Glomerular visceral epithelial cell (primary cell): Measurements from ENCODE around the gene MAPK6.

Experiments used
- DNase-seq: peaks from one replicate; pipeline ENCODE4 v3.0.0-alpha.2; 2016; ENCODE audit errors: extremely low spot score

MAPK6 gene

GRCh38 chr15:52010633-52011595 is 8.1 kb upstream of the MAPK6 start:
- DNase-seq, result peak; percentile 74

DNA sequence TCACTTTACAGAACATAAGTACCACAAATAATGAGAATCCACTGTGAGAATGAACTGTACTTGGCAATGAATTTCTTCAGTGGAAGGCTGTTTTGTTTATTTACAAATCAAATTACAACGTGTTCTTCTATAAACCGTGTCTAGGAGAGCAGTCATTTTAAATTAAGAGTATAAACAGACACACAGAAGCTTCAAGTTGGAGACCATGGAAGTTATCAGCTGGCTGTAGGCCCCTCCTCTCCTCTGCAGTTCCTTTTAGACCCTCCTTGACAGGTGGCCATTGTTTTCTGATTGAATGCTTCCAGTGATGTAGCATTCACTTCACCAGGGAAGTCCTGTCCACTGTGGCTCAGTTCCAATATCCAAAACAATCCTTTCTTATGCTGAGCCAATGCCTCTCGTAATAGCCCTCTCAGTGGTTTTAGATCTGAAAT is 7.3 kb upstream of the MAPK6 start:
- no peak for DNase-seq

DNA sequence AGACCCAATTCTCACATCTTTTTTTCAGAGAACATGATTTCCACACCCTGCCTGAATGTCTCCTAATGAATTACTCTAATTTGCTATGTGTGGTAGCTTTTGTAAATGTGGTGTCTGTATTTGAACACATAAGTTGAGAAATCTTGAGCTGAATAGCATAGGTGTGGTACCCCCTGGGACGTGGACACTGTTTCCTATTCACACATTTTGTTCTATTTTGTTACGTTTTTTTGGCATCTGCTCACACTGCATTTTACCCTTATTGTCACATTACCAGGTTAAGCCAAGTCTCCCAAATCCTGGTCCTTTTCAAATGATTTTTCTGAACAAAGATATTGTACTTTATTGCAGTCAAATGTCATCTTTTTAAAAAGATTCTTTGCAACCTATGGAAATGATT is 6.8 kb upstream of the MAPK6 start:
- no peak for DNase-seq

DNA sequence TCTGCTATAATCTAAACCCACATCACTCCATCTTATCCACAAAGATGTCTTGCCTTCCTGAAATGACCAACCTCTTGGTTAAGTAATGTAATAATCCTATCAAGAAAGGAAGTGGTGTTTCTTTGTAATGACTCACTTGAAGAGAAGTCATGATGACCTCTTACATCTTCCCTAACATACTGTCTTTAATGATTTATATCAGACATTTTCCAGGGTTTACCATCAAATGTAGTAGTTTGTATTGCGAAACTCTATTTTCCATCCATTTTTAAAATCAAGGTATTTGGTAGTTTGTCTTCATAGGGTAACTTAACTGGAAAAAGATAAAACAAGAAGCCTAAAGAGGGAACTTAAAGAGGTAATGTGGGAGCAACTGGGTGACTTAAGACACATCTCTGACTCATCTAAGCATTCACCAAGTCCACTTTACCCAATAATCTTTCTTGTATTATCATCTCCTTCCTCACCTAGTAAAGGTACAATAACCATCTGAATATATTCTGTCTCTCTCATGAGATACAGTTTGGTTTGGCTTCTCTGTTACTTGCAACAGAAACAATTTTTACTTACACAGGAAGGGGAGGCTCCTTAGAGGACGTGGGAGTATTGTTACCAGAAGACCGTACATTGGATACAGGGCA is 5.7 kb upstream of the MAPK6 start:
- DNase-seq, result peak; percentile 39

GRCh38 chr15:52014616-52015015 is 4.4 kb upstream of the MAPK6 start:
- no peak for DNase-seq

DNA sequence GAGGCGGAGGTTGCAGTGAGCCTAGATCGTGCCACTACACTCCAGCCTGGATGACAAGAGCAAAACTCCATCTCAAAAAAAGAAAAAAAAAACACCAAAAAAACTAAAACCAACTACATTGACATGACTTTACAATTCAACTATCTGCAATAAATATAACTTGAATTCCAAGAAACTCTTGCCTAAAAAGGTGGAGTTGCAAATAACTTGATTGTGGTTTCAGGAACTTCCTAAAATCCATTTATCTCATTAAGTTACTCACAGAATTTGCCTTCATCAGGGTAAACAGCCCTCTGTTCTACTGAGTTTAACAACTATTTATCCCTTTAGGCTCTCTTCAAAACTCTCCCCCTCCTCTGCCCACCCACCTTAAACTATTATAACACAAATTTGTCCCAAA is 2.7 kb upstream of the MAPK6 start:
- no peak for DNase-seq

- no peak for DNase-seq
Observed at GRCh38 chr15:52018244-52018643, 775 bp upstream of the MAPK6 start.

DNA sequence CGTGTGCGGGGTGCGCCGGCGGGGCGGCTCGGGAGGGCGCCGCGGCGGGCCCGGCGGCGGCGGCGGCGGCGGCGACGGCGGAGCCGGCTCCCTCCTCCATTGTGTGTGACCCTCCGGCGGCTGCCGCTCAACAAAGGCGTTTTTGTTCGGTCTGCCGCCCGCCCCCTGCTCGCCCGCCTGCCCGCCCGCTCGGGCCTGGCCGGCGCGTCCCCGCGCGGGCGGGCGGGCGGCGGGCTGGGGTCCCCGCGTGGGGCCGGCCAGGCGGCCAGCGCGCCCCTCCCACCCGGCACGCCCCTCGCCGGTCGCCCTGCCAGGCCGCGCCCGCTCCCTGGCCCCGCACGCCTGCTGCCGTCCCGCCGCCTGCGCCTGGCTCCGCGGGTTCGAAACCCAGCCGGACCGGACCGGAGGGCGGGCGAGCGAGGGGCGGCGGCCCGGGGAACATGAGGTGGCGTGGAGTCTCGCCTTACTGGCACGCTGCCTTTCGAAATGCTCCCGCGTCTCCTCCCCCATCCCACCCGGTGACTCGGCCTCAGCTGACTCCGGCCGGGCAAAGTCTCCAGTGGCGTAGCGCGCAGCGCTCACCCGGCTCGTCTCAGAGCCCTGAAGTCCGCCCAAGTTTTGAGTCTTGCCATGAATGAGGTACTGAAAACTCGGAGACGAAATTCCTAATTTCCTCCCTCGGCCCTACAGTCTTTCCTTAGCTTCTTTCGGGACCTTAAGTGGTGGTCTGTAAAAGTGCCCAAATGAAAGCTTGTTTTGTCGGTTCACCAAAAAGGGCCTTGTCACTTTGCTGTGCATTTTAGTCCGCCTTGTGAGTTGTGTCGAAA is 588 bp downstream of the MAPK6 start:
- DNase-seq, result peak; percentile 86

DNA sequence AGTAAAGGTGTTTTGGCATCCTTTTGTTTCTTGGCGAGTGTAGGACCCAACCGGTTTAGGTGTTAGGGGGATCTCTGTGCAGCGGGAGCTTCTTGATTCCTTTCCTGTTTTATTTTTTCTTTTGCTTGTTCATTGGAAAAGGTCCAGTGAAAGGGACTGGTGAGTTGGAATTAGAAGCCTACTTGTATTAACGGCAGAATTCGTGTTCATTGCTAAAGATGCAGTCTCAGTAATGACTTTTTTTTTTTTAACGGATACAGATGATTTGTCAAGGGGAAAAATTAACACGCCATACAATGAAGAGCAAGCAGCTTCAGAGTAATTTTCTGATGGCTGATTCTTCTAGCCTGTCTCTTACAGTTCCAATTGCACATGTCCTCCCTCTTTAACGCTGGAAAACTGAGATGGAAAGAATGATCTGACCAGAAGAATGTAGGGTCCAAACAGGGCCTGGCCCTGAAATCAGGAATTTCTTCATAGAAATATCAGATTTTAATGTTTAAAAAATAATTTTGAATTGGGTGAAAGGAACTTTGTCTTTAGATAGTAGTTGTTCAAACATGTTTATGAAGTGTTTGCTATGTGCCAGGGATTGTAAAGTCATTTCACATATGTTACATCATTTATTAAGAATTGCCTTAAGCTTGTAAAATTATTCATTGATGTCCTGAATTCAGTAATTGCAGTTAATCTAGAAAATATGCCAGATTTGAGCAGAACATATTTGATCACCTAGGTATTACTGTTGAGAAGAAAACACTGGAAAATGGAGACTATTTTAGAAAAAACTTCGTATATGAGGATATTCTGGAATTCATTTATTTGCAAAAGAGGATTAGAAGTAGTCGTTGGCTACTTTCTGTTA is 1.4 kb downstream of the MAPK6 start:
- no peak for DNase-seq

- DNase-seq, result peak; percentile 84
Observed at GRCh38 chr15:52021128-52021671, 2.2 kb downstream of the MAPK6 start.

GRCh38 chr15:52021892-52022540 is 3.0 kb downstream of the MAPK6 start:
- peak; percentile 43 for DNase-seq

DNA sequence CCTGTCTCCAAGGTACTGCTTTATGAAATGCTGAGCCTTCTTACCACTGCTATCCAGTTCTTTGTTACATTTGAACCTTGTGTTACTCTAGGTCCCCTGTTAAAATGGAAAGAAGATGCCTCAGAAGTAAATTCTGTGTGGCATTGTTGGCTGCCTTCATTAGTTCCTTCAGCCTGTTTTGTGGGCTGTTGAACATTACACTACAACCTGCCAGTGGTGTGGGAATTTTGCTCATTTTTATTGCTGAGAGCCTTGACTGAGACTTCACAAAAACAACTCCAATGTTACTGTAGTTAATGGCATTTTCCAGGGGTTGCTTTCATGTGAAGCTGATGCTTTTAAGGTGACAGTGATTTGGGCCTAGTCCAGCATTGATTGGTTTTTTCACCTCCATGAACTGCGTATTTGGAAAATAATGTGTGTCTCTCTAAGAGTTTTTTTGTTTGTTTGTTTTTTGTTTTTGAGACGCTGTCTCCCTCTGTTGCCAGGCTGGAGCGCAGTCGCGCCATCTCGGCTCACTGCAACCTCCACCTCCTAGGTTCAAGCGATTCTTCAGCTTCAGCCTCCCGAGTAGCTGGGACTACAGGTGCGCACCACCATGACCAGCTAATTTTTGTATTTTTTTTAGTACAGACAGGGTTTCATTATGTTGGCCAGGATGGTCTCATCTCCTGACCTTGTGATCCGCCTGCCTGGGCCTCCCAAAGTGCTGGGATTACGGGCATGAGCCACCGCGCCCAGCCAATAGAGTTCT is 4.3 kb downstream of the MAPK6 start:
- DNase-seq, result no peak

- DNase-seq, result no peak
Observed at GRCh38 chr15:52028431-52029093, 9.5 kb downstream of the MAPK6 start.

- no peak for DNase-seq
Observed at GRCh38 chr15:52030010-52030409, 11.0 kb downstream of the MAPK6 start.

DNA sequence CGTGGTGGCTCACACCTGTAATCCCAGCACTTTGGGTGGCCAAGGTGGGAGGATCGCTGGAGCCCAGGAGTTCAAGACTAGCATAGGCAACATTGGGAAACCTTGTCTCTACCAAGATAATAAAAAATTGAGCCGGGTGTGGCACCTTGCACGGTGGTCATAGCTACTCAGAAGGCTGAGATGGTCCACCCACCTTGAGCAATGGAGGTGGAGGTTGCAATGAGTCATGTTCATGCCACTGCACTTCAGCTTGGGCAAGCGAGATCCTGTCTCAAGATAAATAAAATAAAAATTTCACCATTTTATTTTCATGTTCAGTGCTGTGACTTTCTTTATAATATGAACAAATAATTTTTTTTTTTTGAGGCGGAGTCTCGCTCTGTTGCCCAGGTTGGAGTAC is 12.5 kb downstream of the MAPK6 start:
- DNase-seq, result no peak

DNA sequence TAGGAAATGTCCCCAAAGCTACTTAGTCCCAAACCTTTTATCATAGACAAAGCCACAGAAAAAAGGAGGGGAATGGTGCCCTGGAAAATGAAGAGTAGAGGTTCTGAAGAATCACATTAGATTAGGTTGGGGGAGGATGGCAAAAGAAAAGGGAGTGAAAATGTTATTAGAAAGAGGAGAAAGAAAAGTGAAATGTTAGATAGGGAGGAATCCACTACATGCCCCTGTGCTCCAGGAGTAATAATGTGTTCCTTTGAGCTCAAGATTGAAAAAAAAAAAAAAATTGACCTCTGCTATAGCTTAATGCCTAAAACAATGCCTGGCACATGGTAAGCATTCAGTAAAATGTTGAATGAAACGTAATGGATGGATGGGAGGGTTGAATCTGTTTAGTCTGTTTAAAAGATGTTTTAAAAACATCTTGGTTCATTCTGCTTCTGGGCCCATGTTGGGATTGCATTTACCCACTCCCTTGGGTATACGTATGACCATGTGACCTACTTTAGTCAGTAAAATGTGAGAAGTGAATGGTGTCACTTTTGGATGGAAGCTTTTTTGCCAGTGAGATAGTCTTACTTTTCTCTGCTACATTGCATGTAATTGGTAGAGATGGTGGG is 19.0 kb downstream of the MAPK6 start:
- DNase-seq, result no peak

- peak; percentile 29 for DNase-seq
Observed at GRCh38 chr15:52039925-52040781, 21.1 kb downstream of the MAPK6 start.
